Mesodermal cell (in vitro differentiated cells): ENCODE results near the gene SLC2A5.

ENCODE experiments used
- H3K27ac ChIP-seq: 2 replicates; pipeline ENCODE4 v1.7.0; 2013; ENCODE audit warnings: mild to moderate bottlenecking, low read depth, low read length, moderate library complexity; ENCODE audit not compliant: severe bottlenecking
- H3K36me3 ChIP-seq: 2 replicates; pipeline ENCODE4 v1.7.1; 2013; ENCODE audit warnings: mild to moderate bottlenecking, low read length, moderate library complexity; ENCODE audit not compliant: control insufficient read depth, insufficient read depth
- H3K4me1 ChIP-seq: one replicate; pipeline ENCODE4 v1.7.1; 2013; ENCODE audit warnings: mild to moderate bottlenecking, low read length; ENCODE audit not compliant: insufficient read depth, control insufficient read depth, poor library complexity, severe bottlenecking
- H3K4me3 ChIP-seq: 2 replicates; pipeline ENCODE4 v1.7.0; 2013; ENCODE audit warnings: low read length, control low read depth, mild to moderate bottlenecking; ENCODE audit not compliant: insufficient read depth, poor library complexity, severe bottlenecking; ENCODE audit errors: extremely low read depth
- H3K9me3 ChIP-seq: 2 replicates; pipeline ENCODE4 v1.7.1; 2013; ENCODE audit warnings: mild to moderate bottlenecking, low read length, moderate library complexity; ENCODE audit not compliant: control insufficient read depth
- WGBS, 2 experiments: methylation state at CpG; one replicate each; pipeline ENCODE4 v1.1.5; 2013; ENCODE audit warnings: missing lambda C conversion rate in 2 of 2; ENCODE audit not compliant: insufficient coverage in 2 of 2; 5-methylcytosine and 5-hydroxymethylcytosine counted together

SLC2A5 gene

GRCh38 chr1:9088807-9089206 is 19.4 kb upstream of the SLC2A5 start:
- peaks cover 12% of the 10 kb centered on the region for H3K4me1 ChIP-seq
- H3K9me3 ChIP-seq: peaks cover 5% of the 10 kb centered on the region
- no peaks in the 10 kb centered on the region for H3K36me3 ChIP-seq
- H3K27ac ChIP-seq: no peak overlapping the region
- 91 to 94% methylated on average over 3 to 4 of the region's 4 CpGs for WGBS, 2 experiments
- no peak overlapping the region for H3K4me3 ChIP-seq

- 94% methylated on average over 8 to 12 of the region's 12 CpGs for WGBS, 2 experiments
- peaks cover 5% of the 10 kb centered on the region for H3K9me3 ChIP-seq
- peaks cover 12% of the 10 kb centered on the region for H3K4me1 ChIP-seq
- H3K27ac ChIP-seq: no peak overlapping the region
- H3K4me3 ChIP-seq: no peak overlapping the region
- H3K36me3 ChIP-seq: no peaks in the 10 kb centered on the region
Measured at GRCh38 chr1:9087411-9088125, 18.1 kb upstream of the SLC2A5 start.

GRCh38 chr1:9086796-9087195 is 17.4 kb upstream of the SLC2A5 start:
- Histone ChIP-seq H3K9me3 (peaks cover 5% of the 10 kb centered on the region), H3K27ac (no peak overlapping the region), H3K4me1 (peaks cover 12% of the 10 kb centered on the region), H3K4me3 (no peak overlapping the region), H3K36me3 (no peaks in the 10 kb centered on the region)
- 64 to 93% methylated on average over 1 to 2 of the region's 2 CpGs for WGBS, 2 experiments

- Histone ChIP-seq H3K36me3 (no peaks in the 10 kb centered on the region), H3K4me3 (no peak overlapping the region), H3K9me3 (peaks cover 5% of the 10 kb centered on the region), H3K27ac (no peak overlapping the region), H3K4me1 (peaks cover 14% of the 10 kb centered on the region)
- WGBS, 2 experiments: 97 to 100% methylated on average over 3 of the region's 5 CpGs
Measured at GRCh38 chr1:9086045-9086444, 16.6 kb upstream of the SLC2A5 start.

- H3K27ac ChIP-seq: no peak overlapping the region
- H3K4me3 ChIP-seq: no peak overlapping the region
- H3K9me3 ChIP-seq: peaks cover 5% of the 10 kb centered on the region
- H3K4me1 ChIP-seq: peaks cover 16% of the 10 kb centered on the region
- WGBS, 2 experiments: 91 to 96% methylated on average over 6 to 7 of the region's 7 CpGs
- H3K36me3 ChIP-seq: no peaks in the 10 kb centered on the region
Measured at GRCh38 chr1:9085306-9085940, 16.0 kb upstream of the SLC2A5 start.

- Histone ChIP-seq H3K27ac (no peak overlapping the region), H3K4me1 (peaks cover 16% of the 10 kb centered on the region)
Measured at GRCh38 chr1:9084906-9085305, 15.5 kb upstream of the SLC2A5 start.

GRCh38 chr1:9081473-9081872 is 12.0 kb upstream of the SLC2A5 start:
- 100% methylated on average over 1 of the region's 3 CpGs; no CpG with 5 or more reads in 1 of the 2 experiments for WGBS, 2 experiments
- H3K9me3 ChIP-seq: peaks cover under 1% of the 10 kb centered on the region
- peaks cover 16% of the 10 kb centered on the region for H3K4me1 ChIP-seq
- no peaks in the 10 kb centered on the region for H3K36me3 ChIP-seq
- no peak overlapping the region for H3K4me3 ChIP-seq
- no peak overlapping the region for H3K27ac ChIP-seq

More at GRCh38 chr1:9084906-9085305, 15.5 kb upstream of the SLC2A5 start:
- Histone ChIP-seq H3K9me3 (peaks cover 5% of the 10 kb centered on the region), H3K4me3 (no peak overlapping the region), H3K36me3 (no peaks in the 10 kb centered on the region)
- WGBS, 2 experiments: 96% methylated on average over 6 to 8 of the region's 8 CpGs

GRCh38 chr1:9080705-9081291 is 11.4 kb upstream of the SLC2A5 start:
- no peaks in the 10 kb centered on the region for H3K9me3 ChIP-seq
- WGBS, 2 experiments: 90 to 93% methylated on average over 2 to 3 of the region's 6 CpGs
- no peak overlapping the region for H3K27ac ChIP-seq
- H3K4me1 ChIP-seq: peaks cover 16% of the 10 kb centered on the region
- no peak overlapping the region for H3K4me3 ChIP-seq
- no peaks in the 10 kb centered on the region for H3K36me3 ChIP-seq

GRCh38 chr1:9079988-9080704 is 10.7 kb upstream of the SLC2A5 start:
- 85 to 93% methylated on average over 5 to 8 of the region's 12 CpGs for WGBS, 2 experiments

GRCh38 chr1:9078752-9079500 is 9.5 kb upstream of the SLC2A5 start:
- Histone ChIP-seq H3K4me3 (no peak overlapping the region), H3K27ac (no peak overlapping the region), H3K4me1 (peaks cover 8% of the 10 kb centered on the region), H3K9me3 (no peaks in the 10 kb centered on the region), H3K36me3 (no peaks in the 10 kb centered on the region)
- 91 to 95% methylated on average over 12 to 14 of the region's 19 CpGs for WGBS, 2 experiments

More at GRCh38 chr1:9079988-9080704, 10.7 kb upstream of the SLC2A5 start:
- Histone ChIP-seq H3K36me3 (no peaks in the 10 kb centered on the region), H3K4me1 (peaks cover 11% of the 10 kb centered on the region), H3K4me3 (no peak overlapping the region), H3K27ac (no peak overlapping the region), H3K9me3 (no peaks in the 10 kb centered on the region)
